ENCODE data around the gene KLRF1.

KLRF1 gene

DNA sequence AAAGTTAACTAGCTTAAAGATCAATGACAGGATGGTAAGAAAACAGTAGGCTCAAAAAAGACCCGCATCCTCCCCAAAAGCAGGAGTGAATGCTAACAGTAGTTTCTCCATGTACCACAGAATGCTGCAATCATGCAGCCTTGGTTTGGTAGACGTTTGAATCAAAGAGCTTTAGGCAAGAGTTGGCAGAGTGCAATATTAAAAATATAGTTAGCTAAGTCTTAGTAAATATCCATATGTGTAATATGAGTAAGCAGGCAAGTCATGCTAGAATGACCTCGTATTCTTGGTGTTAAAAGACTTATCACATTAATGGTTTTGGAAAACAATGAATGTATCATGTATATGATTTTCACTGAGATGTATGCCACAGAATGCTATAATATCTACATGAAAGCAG, 18.8 kb upstream of the KLRF1 start:
- DNase-seq (ENCODE audit: low spot score): no peak
- no peak for FAIRE-seq

- DNase-seq (ENCODE audit: low spot score) (no peak), FAIRE-seq (no peak)
Measured at GRCh38 chr12:9809338-9809737, 17.9 kb upstream of the KLRF1 start.

DNA sequence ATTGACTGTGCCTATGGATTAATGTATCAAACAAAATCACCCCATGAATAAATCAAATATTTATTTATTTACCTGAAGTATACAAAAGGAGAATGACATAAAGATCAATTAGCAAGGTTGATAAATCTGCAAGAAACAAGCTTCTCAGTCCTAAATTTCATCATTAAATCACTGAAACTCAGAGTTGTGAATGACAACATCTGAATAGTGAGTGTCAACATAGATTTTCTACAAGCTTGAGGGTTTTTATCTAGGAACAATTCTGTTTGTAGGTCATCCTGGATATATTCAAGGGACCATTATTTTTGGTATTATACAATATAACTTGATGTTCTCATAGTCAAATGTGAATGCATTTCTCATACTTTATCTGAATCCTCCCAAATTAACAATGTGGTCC, 17.4 kb upstream of the KLRF1 start:
- FAIRE-seq (no peak), DNase-seq (ENCODE audit: low spot score) (no peak)

GRCh38 chr12:9810671-9811070, 16.6 kb upstream of the KLRF1 start:
- peak; percentile 30 for FAIRE-seq
- no peak for DNase-seq (ENCODE audit: low spot score)

GRCh38 chr12:9811621-9812020, 15.7 kb upstream of the KLRF1 start:
- DNase-seq (ENCODE audit: low spot score): no peak
- FAIRE-seq: no peak

GRCh38 chr12:9813821-9814798, 13.2 kb upstream of the KLRF1 start:
- DNase-seq (ENCODE audit: low spot score): peak; percentile 94
- FAIRE-seq: peak; percentile 96

- peak; percentile 73 for FAIRE-seq
- no peak for DNase-seq (ENCODE audit: low spot score)
Measured at GRCh38 chr12:9820281-9820930, 6.9 kb upstream of the KLRF1 start.

GRCh38 chr12:9829483-9829882, 2.2 kb downstream of the KLRF1 start:
- FAIRE-seq (no peak), DNase-seq (ENCODE audit: low spot score) (no peak)

GRCh38 chr12:9829982-9830381, 2.7 kb downstream of the KLRF1 start:
- DNase-seq (ENCODE audit: low spot score) (no peak), FAIRE-seq (no peak)

DNA sequence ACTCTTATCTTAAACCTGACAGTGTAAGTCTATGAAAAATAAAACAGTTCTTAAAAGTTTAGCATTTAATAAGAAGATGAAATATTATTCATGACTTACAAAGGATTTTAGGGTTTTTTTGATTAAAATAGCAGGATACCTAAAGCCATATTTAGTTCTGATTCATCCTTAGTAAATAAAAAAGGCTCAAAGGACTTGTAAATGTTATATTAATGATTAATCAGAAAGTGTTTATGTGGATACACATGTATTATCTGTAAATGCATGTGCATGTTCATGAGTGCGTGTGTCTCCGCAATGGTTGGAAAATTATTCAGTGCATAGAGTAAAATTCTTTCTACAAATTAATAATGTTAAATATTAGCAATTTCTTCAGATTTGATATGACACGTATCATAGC, 4.4 kb downstream of the KLRF1 start:
- DNase-seq (ENCODE audit: low spot score) (no peak), FAIRE-seq (no peak)

- DNase-seq (ENCODE audit: low spot score) (no peak), FAIRE-seq (no peak)
Measured at GRCh38 chr12:9843407-9843806, 16.1 kb downstream of the KLRF1 start.

- no peak for FAIRE-seq
- no peak for DNase-seq (ENCODE audit: low spot score)
Measured at GRCh38 chr12:9848899-9849298, 21.6 kb downstream of the KLRF1 start.

- DNase-seq (ENCODE audit: low spot score) (no peak), FAIRE-seq (no peak)
Measured at GRCh38 chr12:9851050-9851449, 23.8 kb downstream of the KLRF1 start.

- FAIRE-seq (no peak), DNase-seq (ENCODE audit: low spot score) (no peak)
Measured at GRCh38 chr12:9851927-9852326, 24.6 kb downstream of the KLRF1 start.

- FAIRE-seq (no peak), DNase-seq (ENCODE audit: low spot score) (no peak)
Measured at GRCh38 chr12:9856151-9856550, 28.9 kb downstream of the KLRF1 start.

DNA sequence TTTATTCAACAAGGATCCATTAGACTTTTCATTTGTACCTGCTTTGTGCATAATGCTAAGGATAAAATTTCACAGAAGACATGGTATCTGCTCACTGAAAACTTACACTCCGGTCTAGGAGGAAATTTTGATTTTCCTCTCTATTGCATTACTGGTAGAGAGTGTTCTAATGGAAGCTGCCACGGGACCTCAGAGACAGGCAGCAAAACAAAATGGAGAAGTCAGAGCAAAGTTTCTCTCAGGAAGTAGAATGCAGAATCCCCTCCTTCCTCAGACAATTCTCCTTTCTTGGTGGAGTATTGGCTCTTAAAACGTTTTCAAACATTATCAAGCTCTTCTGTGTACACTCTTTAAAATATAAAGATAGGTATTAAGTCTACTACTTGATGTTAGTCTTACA, 29.6 kb downstream of the KLRF1 start:
- no peak for FAIRE-seq
- DNase-seq (ENCODE audit: low spot score): no peak

DNA sequence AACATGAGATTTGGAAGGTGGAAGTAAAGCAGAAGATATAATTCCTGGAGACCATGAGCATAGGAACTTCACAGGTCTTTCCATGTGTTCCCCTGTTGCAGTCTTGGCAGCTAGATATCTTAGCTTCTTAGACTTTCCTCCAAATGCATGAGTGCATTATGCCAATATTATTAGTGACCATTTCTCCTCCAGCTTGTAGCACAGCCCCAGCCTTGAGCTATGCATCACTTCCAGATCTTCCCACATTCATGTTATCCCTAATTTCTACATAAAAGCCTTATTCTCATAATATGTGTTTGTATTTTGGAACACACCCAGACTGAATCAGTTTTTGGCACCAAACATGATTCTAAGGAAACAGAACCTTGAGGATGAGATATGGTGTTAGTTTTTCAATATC, 30.9 kb downstream of the KLRF1 start:
- FAIRE-seq: peak; percentile 5
- no peak for DNase-seq (ENCODE audit: low spot score)

GRCh38 chr12:9864913-9865675, 37.8 kb downstream of the KLRF1 start:
- FAIRE-seq (peak; percentile 44), DNase-seq (ENCODE audit: low spot score) (no peak)

DNA sequence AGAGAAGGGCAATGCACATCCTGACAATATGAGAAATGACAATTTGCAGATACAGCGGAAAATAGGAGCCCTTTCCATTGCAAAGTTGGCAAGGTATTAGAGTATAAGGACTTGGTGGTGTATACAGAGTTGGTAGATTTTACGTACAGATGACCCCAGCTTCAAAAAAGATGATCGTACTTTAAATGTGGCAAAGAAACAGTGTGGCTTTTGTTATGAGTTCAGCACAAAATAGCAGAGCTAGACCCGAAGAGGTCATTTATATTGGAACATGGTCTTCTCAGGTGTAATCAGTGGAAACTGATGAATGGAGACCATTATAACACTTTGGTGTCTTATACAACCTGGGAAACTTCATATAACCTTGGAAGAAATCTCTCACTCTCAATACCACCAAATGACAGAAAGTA, 39.6 kb downstream of the KLRF1 start:
- no peak for DNase-seq (ENCODE audit: low spot score)
- FAIRE-seq: no peak

- DNase-seq (ENCODE audit: low spot score) (no peak), FAIRE-seq (no peak)
Measured at GRCh38 chr12:9867531-9867930, 40.2 kb downstream of the KLRF1 start.

- FAIRE-seq (no peak), DNase-seq (ENCODE audit: low spot score) (no peak)
Measured at GRCh38 chr12:9868311-9868801, 41.1 kb downstream of the KLRF1 start.

DNA sequence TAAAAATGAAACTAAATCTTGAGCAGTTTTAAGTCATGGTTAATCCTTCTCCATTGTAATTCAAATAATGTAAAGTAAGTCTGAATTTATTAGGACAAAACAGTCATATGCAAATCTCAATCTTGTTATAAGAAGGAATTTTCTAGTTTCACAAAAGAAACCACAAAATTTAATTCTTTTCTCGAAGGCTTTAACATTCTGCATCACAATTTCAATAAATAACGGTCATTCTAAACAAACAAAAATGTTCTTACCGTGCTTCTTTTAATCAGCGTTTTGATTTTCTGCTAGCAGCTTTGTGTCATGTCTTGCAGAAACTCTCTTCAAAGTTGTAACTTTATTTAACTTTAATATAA, 41.6 kb downstream of the KLRF1 start:
- DNase-seq (ENCODE audit: low spot score): no peak
- FAIRE-seq: no peak
